GM13976 (cell line): ENCODE data around the gene CLSTN3.

ENCODE experiments used
- DNase-seq: peaks from one replicate; pipeline ENCODE4 v3.0.0; 2012; ENCODE audit warnings: low spot score
- CTCF ChIP-seq: IDR thresholded peaks from 2 replicates; pipeline ENCODE4 v1.5.1; 2012; ENCODE audit warnings: borderline replicate concordance, mild to moderate bottlenecking; ENCODE audit not compliant: insufficient read depth; ENCODE audit errors: extremely low read depth, missing control alignments, control extremely low read depth
- in situ Hi-C: fragments of 300-500 bp; cut with MboI; formaldehyde crosslinking; loops from one replicate; pipeline ENCODE4 v1.12.0; 2022; ENCODE audit warnings: low sequenced_read_pairs, mixed read lengths, inconsistent platforms; ENCODE audit not compliant: unreplicated experiment

The CLSTN3 gene

DNA sequence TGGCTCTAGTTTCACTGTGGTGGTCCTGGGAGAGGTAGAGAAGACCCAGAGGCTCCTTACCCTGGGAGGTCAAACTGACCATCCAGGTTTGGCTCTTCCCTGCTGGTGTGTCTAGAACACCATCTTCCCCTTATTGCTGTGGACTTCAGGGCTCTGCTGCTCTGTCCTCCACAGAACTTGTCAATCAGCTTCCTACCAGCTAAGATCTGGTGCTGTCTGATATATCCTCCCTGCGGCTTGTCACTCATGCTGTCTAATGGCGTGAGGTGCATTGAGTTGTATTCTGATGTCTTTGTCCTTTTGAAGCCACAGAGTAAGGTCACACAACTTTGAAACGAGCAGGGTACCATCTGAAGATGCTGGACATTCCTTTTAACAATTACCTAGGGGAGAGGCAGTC is 14.0 kb upstream of the CLSTN3 start:
- TF ChIP-seq CTCF, result no peak
- in situ Hi-C loops, result loop anchor here (25.0 kb wide), 1 partner anchor 179 kb away; the partner anchor contains the start of genes ATN1, C12orf57 and RNU7-1
- DNase-seq, result no peak

GRCh38 chr12:7116916-7117315 is 13.3 kb upstream of the CLSTN3 start:
- TF ChIP-seq CTCF, result no peak
- DNase-seq, result no peak
- in situ Hi-C loops, result loop anchor here (25.0 kb wide), 1 partner anchor 180 kb away; the partner anchor contains the start of genes ATN1, C12orf57 and RNU7-1

- in situ Hi-C loops, result loop anchor here (25.0 kb wide), 1 partner anchor 180 kb away; the partner anchor contains the start of genes ATN1, C12orf57 and RNU7-1
- TF ChIP-seq CTCF, result no peak
- no peak for DNase-seq
Measured at GRCh38 chr12:7117670-7118069, 12.5 kb upstream of the CLSTN3 start.

DNA sequence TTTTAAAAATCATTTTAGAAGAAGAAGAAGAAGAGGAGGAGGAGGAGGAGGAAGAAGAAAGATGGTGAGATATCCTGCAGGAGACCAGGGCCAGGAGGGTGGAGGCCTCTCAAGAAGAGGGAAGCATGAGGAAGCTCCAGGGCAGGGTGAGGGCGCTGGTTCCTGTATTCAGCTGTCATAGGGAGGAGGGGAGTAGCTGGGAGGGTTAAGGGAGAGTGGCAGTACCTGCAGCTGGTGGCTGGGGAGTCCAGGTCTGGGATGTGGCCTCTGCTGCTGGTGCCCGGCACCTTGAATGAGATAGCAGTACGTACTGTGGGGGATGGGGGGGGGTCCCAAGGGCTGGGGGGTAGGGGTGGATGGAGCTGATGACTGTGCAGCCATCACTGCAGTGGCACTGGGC is 11.3 kb upstream of the CLSTN3 start:
- in situ Hi-C loops, result loop anchor here (25.0 kb wide), 1 partner anchor 182 kb away; the partner anchor contains the start of genes ATN1, C12orf57 and RNU7-1
- no peak for TF ChIP-seq CTCF
- no peak for DNase-seq

DNA sequence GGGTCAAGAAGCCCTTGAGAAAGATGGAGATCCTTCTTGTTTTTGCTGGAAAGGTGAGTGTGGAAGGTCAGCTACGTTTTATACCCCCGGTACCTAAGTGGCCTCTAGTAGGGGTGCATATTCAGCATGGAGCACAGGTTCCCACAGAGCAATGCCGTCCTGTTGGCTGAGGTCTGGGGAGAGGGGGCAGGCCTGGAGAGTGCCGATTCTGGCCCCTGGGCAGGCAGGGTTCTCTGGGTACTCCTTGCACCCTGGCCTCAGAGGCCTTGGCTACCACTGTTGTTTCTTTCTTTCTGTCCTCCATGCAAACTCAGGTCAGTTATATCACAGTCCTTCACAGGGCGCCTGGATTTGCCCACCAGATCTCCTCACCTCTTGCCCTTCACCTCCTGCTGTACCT is 10.0 kb upstream of the CLSTN3 start:
- DNase-seq, result no peak
- no peak for TF ChIP-seq CTCF
- in situ Hi-C loops, result loop anchor here (25.0 kb wide), 1 partner anchor 183 kb away; the partner anchor contains the start of genes ATN1, C12orf57 and RNU7-1

GRCh38 chr12:7121324-7121723 is 8.8 kb upstream of the CLSTN3 start:
- no peak for TF ChIP-seq CTCF
- in situ Hi-C loops, result loop anchor here (25.0 kb wide), 1 partner anchor 184 kb away; the partner anchor contains the start of genes ATN1, C12orf57 and RNU7-1
- DNase-seq, result no peak
